Amniotic epithelial cell (primary cell): ENCODE measurements around the gene RBM44.
"Not testable (repeated sequence)": the region's sequence is repeated elsewhere in the genome, so short reads cannot be mapped to it uniquely, and the experiment has no call there.

ENCODE experiments used
- DNase-seq: peaks from one replicate; pipeline ENCODE4 v3.0.0-alpha.2; 2010; ENCODE audit warnings: low read depth

The RBM44 gene

GRCh38 chr2:237798236-237799059 is at the start of gene RBM44:
Gene RBM44, plus strand, starts transcription at chr2:237798779. Its CDS starts 14,831 bp downstream, at chr2:237813610.
- DNase-seq = no peak

- DNase-seq = no peak
These were observed 49.6 kb upstream of the RBM44 start for GRCh38 chr2:237749002-237749401.

GRCh38 chr2:237749961-237750360 is 48.6 kb upstream of the RBM44 start:
- no peak for DNase-seq

GRCh38 chr2:237750441-237750840 is 48.1 kb upstream of the RBM44 start:
- not testable (repeated sequence) for DNase-seq

- no peak for DNase-seq
These were observed 45.8 kb upstream of the RBM44 start for GRCh38 chr2:237752761-237753165.

- peak; percentile 68 for DNase-seq
These were observed 44.4 kb upstream of the RBM44 start for GRCh38 chr2:237754182-237754581.

- peak; percentile 7 for DNase-seq
These were observed 43.8 kb upstream of the RBM44 start for GRCh38 chr2:237754626-237755248.

GRCh38 chr2:237757616-237758015 is 41.0 kb upstream of the RBM44 start:
- no peak for DNase-seq

- no peak for DNase-seq
These were observed 40.4 kb upstream of the RBM44 start for GRCh38 chr2:237758185-237758584.

- no peak for DNase-seq
These were observed 39.4 kb upstream of the RBM44 start for GRCh38 chr2:237759176-237759575.

GRCh38 chr2:237760506-237761502 is 37.8 kb upstream of the RBM44 start:
- DNase-seq = no peak

- peak; percentile 40 for DNase-seq
These were observed 36.0 kb upstream of the RBM44 start for GRCh38 chr2:237762291-237763182.

GRCh38 chr2:237763812-237764211 is 34.8 kb upstream of the RBM44 start:
- no peak for DNase-seq

- not testable (repeated sequence) for DNase-seq
These were observed 33.5 kb upstream of the RBM44 start for GRCh38 chr2:237765122-237765521.

- peak; percentile 27 for DNase-seq
These were observed 32.7 kb upstream of the RBM44 start for GRCh38 chr2:237765875-237766274.

GRCh38 chr2:237766340-237766739 is 32.2 kb upstream of the RBM44 start:
- peak; percentile 8 for DNase-seq

- DNase-seq = no peak
These were observed 26.1 kb upstream of the RBM44 start for GRCh38 chr2:237772513-237772912.

GRCh38 chr2:237773826-237774225 is 24.8 kb upstream of the RBM44 start:
- DNase-seq = no peak

GRCh38 chr2:237774811-237775553 is 23.6 kb upstream of the RBM44 start:
- DNase-seq = peak; percentile 43

GRCh38 chr2:237779521-237779920 is 19.1 kb upstream of the RBM44 start:
- DNase-seq = no peak
